Skeletal muscle tissue (tissue), 4 donors: ENCODE results near the gene NBPF26. TPM values are rescaled to one million over a fixed set of nuclear protein-coding genes. Genes with fewer than 3 reads are reported as not detected.
A peak's percentile ranks its signal among the peaks of the same experiment; 100 is the strongest.
"Not testable (repeated sequence)": the region's sequence is repeated elsewhere in the genome, so short reads cannot be mapped to it uniquely, and the experiment has no call there.

Experiments
- H3K27ac ChIP-seq: one replicate; pipeline ENCODE4 v1.7.0; 2013; ENCODE audit warnings: mild to moderate bottlenecking, low read depth, low read length, inconsistent platforms
- H3K27me3 ChIP-seq, 3 donors: one replicate each; pipeline ENCODE4 v1.7.0; 2013; ENCODE audit warnings: low read length in 3 of 3; ENCODE audit not compliant: control insufficient read depth in 3 of 3, insufficient read depth in 3 of 3
- H3K36me3 ChIP-seq, 3 donors: one replicate each; pipeline ENCODE4 v1.7.0; 2013; ENCODE audit warnings: low read length in 3 of 3; ENCODE audit not compliant: control insufficient read depth in 3 of 3, insufficient read depth in 3 of 3
- H3K4me1 ChIP-seq, 3 donors: one replicate each; pipeline ENCODE4 v1.7.0; 2013; ENCODE audit warnings: low read length in 3 of 3, mild to moderate bottlenecking in 3 of 3; ENCODE audit not compliant: control insufficient read depth in 3 of 3, insufficient read depth in 3 of 3
- H3K4me3 ChIP-seq, 3 donors: one replicate each; pipeline ENCODE4 v1.7.0; 2013; ENCODE audit warnings: low read length in 3 of 3
- H3K9ac ChIP-seq, 3 donors: one replicate each; pipeline ENCODE4 v1.7.0; 2013; ENCODE audit warnings: low read length in 3 of 3, mild to moderate bottlenecking in 3 of 3, moderate library complexity in 2 of 3, low read depth in 1 of 3
- H3K9me3 ChIP-seq, 3 donors: one replicate each; pipeline ENCODE4 v1.7.0; 2013; ENCODE audit warnings: low read length in 3 of 3; ENCODE audit not compliant: control insufficient read depth in 3 of 3
- total RNA-seq: library from RNA; depleted of rRNA; stranded (reverse); fragments of >200 nt; gene quantifications from one replicate; pipeline ENCODE4 v1.2.3, GENCODE V29; 2014
- donor health status: Osteomylitis.

NBPF26 gene
- total RNA-seq, 1 donor from 2014 or later: 27.1 TPM

GRCh38 chr1:120769090-120769489 lies 45.3 kb downstream of the NBPF26 start:
- not testable (repeated sequence) for H3K27ac ChIP-seq, H3K27me3 ChIP-seq, H3K4me1 ChIP-seq, H3K9me3 ChIP-seq, H3K36me3 ChIP-seq, H3K4me3 ChIP-seq, H3K9ac ChIP-seq

DNA sequence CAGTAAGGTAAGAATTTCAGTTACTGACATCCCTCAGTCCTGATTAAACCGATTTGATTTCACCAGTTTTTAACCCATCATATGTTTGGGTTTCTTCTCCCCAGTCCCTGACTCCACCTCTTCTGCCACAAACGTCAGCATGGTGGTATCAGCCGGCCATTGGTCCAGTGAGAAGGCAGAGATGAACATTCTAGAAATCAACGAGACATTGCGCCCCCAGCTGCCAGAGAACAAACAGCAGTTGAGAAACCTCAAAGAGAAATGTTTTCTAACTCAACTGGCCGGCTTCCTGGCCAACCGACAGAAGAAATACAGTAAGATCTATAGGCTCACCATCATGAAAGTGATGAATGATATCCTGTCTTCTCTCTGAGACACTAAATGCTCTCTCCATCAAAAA lies 81.7 kb downstream of the NBPF26 start:
- not testable (repeated sequence) for H3K36me3 ChIP-seq, H3K4me3 ChIP-seq, H3K9me3 ChIP-seq, H3K9ac ChIP-seq, H3K27me3 ChIP-seq, H3K27ac ChIP-seq, H3K4me1 ChIP-seq

DNA sequence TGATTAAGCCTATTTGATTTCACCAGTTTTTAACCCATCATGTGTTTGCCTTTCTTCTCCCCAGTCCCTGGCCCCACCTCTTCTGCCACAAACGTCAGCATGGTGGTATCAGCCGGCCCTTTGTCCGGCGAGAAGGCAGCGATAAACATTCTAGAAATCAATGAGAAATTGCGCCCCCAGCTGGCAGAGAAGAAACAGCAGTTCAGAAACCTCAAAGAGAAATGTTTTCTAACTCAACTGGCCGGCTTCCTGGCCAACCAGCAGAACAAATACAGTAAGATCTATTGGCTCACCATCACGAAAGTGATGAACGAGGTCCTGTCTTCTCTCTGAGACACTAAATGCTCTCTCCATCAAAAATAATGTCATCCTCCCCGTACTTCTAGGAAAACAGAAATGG lies 88.1 kb downstream of the NBPF26 start:
- H3K4me1 ChIP-seq, H3K4me3 ChIP-seq, H3K27me3 ChIP-seq, H3K36me3 ChIP-seq, H3K9me3 ChIP-seq, H3K27ac ChIP-seq, H3K9ac ChIP-seq: not testable (repeated sequence)

GRCh38 chr1:120825051-120825450 lies 101.3 kb downstream of the NBPF26 start:
- H3K36me3 ChIP-seq, H3K9ac ChIP-seq, H3K9me3 ChIP-seq, H3K27me3 ChIP-seq, H3K4me3 ChIP-seq, H3K27ac ChIP-seq, H3K4me1 ChIP-seq: not testable (repeated sequence)

GRCh38 chr1:120826623-120827022 lies 102.9 kb downstream of the NBPF26 start:
- not testable (repeated sequence) for H3K27me3 ChIP-seq, H3K9ac ChIP-seq, H3K27ac ChIP-seq, H3K4me1 ChIP-seq, H3K36me3 ChIP-seq, H3K4me3 ChIP-seq, H3K9me3 ChIP-seq

DNA sequence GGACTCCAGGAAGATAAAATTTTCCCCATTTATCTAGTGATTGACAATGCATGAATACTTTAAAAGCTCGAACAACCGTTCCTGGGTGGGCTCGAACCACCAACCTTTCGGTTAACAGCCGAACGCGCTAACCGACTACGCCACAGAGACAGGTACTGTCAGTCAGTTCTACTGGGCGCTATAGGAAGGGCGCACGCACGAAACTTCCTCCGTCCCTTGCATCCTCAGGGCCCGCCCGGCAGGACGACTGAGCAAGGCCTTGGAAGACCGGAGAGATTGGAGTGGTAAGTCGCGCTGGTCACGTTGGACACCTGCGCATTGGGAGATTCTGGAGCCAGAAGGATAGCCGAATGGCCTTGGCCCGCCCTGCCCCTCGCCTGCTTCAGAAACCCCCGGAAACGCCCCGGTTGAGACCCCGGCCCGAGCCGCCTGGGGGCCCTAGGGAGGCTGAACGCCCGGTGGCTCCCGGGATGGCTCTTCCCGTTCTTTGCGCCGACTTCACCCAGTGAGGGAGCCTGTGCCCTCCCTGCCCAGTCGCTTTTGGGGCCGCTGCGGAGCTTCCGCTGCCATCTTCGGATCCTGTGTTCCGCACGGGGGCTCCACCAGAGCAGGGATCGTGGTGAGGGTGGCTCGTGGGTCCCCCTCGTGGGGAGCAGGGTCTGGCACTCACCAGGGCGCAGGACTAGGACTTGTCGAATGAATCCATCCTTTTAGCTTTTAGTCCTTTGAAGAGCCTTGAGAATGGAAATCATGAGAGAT lies 120.6 kb downstream of the NBPF26 start:
- not testable (repeated sequence) for H3K27ac ChIP-seq, H3K36me3 ChIP-seq, H3K27me3 ChIP-seq, H3K4me1 ChIP-seq, H3K9me3 ChIP-seq
- peak overlapping the region in 2 of 3 donors; percentile 16 to 54 for H3K9ac ChIP-seq
- peak overlapping the region; percentile 16 to 63 (median 23) for H3K4me3 ChIP-seq

DNA sequence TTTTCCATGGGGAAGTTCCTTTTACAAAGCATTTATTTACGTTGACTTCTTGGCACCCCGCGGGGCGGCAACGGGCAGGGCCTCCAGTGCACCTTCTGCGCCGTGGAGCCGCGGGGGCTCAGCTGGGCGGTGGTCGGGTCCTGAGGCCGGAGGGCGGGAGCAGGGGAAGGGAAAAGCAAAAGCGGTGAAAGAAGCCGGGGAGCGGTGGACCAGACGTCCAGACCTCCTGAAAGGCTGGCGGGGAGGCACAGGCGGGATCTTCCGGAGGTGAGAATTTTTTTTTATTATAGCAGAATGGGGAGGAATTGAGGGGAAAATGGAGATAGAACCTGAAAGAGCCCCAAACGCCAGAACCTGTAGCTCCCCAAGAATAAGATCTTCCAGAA lies 121.2 kb downstream of the NBPF26 start:
- H3K27me3 ChIP-seq, H3K9me3 ChIP-seq, H3K4me3 ChIP-seq, H3K36me3 ChIP-seq, H3K27ac ChIP-seq, H3K9ac ChIP-seq, H3K4me1 ChIP-seq: not testable (repeated sequence)

GRCh38 chr1:120849400-120850286 lies 125.9 kb downstream of the NBPF26 start:
- not testable (repeated sequence) for H3K4me3 ChIP-seq, H3K36me3 ChIP-seq, H3K27me3 ChIP-seq, H3K27ac ChIP-seq, H3K9me3 ChIP-seq, H3K4me1 ChIP-seq
- H3K9ac ChIP-seq: peak overlapping the region in 1 of 3 donors; percentile 36

GRCh38 chr1:120850287-120850536 lies 126.5 kb downstream of the NBPF26 start:
- H3K9me3 ChIP-seq, H3K36me3 ChIP-seq, H3K4me1 ChIP-seq, H3K27ac ChIP-seq, H3K27me3 ChIP-seq: not testable (repeated sequence)
- H3K9ac ChIP-seq: peak overlapping the region in 2 of 3 donors; percentile 36 to 73
- H3K4me3 ChIP-seq: peak overlapping the region in 1 of 3 donors; percentile 76

DNA sequence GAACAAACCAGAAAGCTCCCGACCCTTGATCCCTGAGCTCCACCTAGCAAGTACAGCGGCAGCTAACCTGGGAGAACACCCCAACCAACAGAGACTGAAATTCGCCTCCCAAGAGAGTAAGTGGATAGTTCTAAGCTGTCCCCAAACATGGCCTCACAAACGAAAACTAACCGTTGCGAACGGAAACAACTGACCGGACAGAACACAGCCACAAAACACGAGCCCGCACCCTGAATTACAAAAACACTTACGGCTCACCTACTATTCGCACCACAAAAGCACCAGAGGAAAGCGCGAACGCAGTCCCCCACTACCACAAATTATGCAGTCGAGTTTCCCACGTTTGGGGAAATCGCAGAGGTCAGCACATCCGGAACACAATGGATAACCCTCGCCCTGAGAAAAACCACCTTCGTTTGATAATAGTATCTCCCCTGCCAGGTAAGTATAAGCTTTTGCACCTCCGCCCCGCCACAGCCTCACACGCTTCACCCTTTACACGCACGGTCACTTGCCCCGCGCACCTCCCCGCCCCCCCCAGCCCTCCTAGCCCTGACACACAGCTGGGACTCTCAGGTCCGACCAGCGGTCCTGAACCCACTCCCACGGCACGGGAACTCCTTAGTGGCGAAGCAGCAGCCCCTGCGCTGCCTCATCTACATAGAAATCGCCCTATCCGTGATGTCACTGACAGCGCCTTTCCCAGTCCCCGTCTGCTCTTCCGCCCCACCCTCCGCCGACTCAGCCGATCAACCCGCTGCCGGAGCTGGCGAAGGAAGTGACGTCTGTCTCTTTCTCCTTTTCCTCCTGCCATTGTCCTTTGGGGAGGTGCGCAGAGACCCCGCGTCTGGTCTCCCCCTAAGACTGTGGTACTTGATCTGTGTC lies 127.0 kb downstream of the NBPF26 start:
- not testable (repeated sequence) for H3K9me3 ChIP-seq, H3K36me3 ChIP-seq, H3K4me1 ChIP-seq, H3K27me3 ChIP-seq
- H3K4me3 ChIP-seq: peak overlapping the region; percentile 28 to 76 (median 60)
- H3K27ac ChIP-seq: peak overlapping the region; percentile 26
- peak overlapping the region; percentile 66 to 73 (median 72) for H3K9ac ChIP-seq
